GM12872 (cell line): ENCODE results near the gene AKT1S1.

ENCODE experiments used
- CTCF ChIP-seq: IDR thresholded peaks from 3 replicates; pipeline ENCODE4 v1.5.1; 2011; ENCODE audit warnings: low read depth, mild to moderate bottlenecking, low read length, moderate library complexity; ENCODE audit not compliant: insufficient read depth

Gene AKT1S1

GRCh38 chr19:49840321-49840720 is 36.8 kb downstream of the AKT1S1 start:
- no peak for TF ChIP-seq CTCF

GRCh38 chr19:49839713-49840112 is 37.4 kb downstream of the AKT1S1 start:
- no peak for TF ChIP-seq CTCF

DNA sequence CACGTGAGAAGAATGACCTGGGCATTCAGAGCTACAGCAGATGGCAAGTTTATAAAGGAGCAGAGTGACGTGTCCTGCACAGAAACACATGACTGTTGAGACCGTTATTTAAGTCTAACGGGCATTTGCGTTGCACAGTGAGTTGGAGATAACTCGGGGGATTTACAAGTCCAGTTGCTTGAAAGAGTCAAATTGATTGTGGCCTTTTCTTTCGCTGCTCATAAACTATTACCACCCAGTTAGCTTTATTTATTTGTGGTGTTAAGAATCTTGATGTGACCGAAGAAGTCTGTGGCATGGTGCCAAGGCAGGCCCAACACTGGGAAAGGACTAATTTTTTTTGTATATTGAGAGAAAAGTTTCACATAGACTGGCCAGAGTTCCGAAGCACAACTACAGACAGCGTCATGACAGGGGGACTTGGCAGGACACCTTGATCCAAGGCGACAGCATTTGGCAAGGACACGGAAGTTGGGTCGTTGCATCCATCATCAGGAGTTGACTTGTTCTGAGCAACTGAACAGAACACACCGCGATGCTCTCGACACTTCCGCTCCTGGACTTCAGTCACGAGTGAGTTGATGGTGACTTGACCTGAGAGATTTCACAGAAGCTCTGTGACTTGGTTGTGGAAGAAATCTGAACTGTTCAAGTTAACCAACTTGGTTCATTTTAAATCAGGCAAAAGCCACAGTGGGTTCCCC is 38.1 kb downstream of the AKT1S1 start:
- no peak for TF ChIP-seq CTCF

DNA sequence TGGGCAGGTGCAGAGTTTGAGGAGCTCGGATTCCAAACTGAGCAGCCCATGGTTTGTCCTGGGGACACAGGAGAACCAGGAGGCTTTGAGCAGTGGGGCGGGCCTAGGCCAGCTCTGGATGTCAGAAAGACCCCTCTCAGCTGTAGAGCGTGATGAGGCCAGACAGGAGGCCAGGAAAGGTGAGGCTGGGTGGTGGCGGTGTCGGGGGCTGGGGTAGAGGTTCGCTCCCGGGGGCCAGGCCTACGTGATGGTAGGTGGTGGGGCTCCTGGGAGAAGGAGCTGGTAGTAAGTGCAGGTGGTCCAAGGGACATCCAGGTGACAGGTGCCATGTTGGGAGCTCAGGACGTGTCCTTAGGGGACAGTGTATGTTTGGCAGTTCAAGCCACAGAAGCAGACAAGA is 39.7 kb downstream of the AKT1S1 start:
- no peak for TF ChIP-seq CTCF

- no peak for TF ChIP-seq CTCF
Measured at GRCh38 chr19:49837009-49837310, 40.2 kb downstream of the AKT1S1 start.

DNA sequence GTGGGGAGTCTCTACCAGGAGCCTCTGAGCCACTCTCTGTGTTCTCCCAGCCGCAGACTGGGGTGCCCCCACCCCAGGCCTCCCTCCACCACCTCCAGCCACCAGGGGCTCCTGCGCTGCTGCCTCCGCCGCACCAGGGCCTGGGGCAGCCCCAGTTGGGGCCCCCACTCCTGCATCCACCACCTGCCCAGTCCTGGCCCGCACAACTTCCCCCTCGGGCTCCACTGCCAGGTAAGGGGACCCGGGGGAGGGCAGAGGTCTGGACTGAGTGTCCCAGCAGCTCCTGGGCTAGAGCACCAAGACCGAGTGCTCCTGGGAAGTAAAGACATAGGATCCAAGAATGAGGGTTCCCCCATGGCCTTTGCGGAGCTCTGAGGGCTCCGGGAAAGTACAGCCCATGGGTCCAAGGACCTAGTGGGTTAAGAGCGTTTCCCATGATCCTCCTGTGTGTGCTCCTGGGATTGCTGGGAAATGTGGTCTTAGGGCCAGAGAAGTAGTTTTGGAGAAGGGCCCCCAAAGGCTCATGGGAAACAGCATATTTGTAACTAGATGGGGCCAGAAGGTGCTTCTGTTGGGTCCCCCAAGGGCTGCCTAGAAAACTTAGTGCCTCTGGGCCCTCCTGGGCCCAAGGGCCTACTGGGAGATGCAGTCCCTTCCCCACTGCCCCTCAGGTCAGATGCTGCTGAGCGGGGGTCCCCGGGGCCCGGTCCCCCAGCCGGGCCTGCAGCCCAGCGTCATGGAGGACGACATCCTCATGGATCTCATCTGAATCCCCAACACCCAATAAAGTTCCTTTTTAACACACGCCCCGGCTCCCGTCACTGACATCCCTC is 40.8 kb downstream of the AKT1S1 start:
- no peak for TF ChIP-seq CTCF

- no peak for TF ChIP-seq CTCF
Measured at GRCh38 chr19:49835562-49835961, 41.6 kb downstream of the AKT1S1 start.
